Amniotic stem cell (primary cell): Measurements from ENCODE around the gene MACROH2A1.

ENCODE experiments used
- DNase-seq: peaks from one replicate; lab custom pipeline; 2025; lab: John Stamatoyannopoulos, UW

Gene MACROH2A1

DNA sequence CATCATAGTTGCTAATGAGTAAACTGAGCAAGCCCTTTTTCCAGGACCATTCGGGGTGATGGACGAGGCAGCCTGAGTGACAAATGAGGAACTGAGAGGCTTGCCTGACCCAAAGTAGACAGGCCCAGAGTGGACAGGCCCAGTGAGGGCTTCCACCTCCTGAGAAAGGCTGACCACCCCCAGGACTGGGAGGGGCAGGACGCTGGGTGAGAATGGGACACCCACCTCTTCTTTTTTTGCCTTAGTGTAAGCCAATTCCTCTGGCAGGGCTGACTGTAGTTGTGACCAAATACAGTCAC is 68.3 kb downstream of the MACROH2A1 start:
- DNase-seq: no peak

DNA sequence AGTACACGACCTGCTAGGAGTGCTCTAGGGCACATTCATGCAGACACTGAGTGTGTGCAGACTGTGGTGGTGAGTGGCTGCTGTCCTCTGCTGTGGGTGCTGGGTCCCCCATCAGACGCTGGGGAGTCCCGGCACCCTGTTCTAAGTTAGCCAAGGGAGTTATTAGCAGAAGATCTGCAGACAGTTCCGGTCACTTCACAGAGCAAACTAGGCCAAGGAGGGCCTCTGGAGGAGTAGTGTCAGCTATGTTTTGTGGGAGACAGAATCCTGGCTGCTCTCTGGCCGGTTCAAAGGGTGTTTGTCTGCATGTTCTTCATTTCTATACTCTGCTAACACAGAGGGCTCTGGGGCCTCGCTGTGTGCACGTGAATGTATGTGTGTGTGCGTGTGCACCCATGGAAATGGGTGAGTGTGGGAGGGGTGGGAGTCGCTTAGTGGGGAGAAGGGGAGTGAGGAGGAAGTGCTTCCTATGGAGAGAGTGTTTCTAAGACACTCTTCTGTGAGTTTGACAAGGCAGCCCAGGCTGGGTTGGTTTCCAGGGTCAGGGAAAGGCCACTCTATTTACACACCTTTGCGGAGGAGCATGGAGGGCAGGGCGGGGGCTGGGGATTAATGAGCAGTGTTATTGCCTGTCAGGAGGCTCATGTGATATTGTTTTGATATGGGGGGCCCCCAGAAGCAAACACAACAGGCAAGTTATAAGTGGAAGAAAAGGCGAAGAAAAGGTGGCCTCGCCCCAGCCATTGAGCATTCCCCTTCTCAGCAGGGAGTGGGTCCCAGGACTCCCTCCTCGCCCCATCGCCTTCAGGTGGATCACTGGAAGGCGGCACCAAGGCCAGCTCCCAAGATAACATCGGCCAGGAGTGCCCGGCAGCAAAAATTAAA is 68.9 kb downstream of the MACROH2A1 start:
- no peak for DNase-seq

- DNase-seq: no peak
Observed at GRCh38 chr5:135329066-135329912, 69.7 kb downstream of the MACROH2A1 start.

- DNase-seq: no peak
Observed at GRCh38 chr5:135328128-135328687, 70.8 kb downstream of the MACROH2A1 start.

GRCh38 chr5:135327429-135328127 is 71.5 kb downstream of the MACROH2A1 start:
- DNase-seq: no peak

- DNase-seq: no peak
Observed at GRCh38 chr5:135326296-135327254, 72.5 kb downstream of the MACROH2A1 start.

- no peak for DNase-seq
Observed at GRCh38 chr5:135324897-135325650, 74.0 kb downstream of the MACROH2A1 start.

DNA sequence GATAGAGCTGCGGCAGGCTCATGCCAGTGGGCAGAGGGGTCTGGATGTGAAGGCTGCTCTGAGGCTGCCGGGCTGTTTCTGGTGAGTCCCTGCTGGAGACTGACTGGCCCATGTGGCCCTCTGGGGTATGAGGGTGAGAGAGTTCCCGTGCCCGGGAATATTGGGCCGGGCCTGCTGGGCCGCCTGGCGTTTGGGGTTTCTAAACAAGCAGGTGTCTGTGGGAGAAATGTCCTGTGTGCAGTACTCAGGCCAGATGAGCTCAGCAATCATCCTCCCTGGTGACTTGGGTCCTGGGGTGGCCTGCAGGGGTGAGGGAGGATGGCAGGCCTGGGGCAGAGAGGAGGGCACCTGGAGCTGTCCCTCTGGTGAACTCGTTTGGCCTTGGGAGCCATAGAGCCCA is 74.9 kb downstream of the MACROH2A1 start:
- DNase-seq: no peak

- no peak for DNase-seq
Observed at GRCh38 chr5:135323701-135324132, 75.3 kb downstream of the MACROH2A1 start.

GRCh38 chr5:135323227-135323626 is 75.8 kb downstream of the MACROH2A1 start:
- DNase-seq: no peak

DNA sequence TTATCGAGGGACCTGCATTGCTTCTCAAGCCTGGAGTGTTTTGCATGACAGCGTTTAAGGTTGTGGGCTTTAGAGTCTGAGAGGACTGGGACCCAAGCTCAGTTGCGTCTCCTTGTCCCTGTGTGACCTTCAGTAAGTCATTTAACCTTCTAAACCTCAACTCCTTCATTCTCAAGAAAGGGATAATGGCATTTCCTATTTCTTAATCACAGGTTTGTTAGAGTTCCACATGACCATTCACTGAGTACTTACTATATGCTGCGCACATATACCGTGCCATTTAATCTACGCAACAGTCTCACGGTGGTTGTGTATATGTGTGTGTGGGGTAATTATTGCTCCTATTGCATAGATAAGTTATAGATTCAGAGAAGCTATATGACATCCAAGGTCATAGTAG is 76.3 kb downstream of the MACROH2A1 start:
- no peak for DNase-seq

GRCh38 chr5:135322271-135322670 is 76.8 kb downstream of the MACROH2A1 start:
- no peak for DNase-seq

DNA sequence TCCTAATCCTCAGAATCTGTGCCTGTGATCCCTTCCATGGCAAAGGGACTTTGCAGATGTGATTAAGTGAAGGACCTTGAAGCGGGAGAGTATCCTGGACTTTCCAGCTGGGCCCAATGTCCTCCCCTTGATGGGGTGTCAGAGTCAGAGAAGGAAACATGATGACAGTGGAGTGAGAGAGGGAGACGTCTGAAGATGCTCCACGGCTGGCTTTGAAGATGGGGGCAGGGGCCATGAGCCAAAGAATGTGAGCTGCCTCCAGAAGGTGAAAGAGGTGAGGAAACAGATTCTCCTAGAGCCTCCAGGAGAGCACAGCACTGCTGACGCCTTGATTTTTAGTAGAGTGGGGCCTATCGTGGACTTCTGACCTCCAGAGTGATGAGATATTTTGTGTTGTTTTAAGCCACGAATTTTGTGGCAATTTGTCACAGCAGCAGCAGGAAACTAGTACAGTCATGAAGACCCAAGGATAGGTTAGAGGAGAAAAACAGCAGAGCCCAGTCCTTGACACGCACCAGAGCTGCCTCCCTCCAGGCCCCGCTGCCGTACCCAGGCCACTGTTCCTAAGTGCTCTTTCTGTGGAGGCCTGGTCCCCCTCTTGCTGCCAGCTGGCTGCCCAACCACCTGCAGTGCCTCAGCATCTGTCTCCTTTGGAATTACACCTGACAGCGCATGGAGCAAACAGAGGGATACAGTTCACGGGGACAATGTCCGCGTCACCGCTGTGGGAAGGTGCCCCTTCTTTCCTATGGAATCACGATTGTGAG is 78.1 kb downstream of the MACROH2A1 start:
- DNase-seq: no peak

GRCh38 chr5:135319928-135320606 is 79.0 kb downstream of the MACROH2A1 start:
- no peak for DNase-seq

- no peak for DNase-seq
Observed at GRCh38 chr5:135319458-135319857, 79.6 kb downstream of the MACROH2A1 start.

GRCh38 chr5:135318924-135319323 is 80.1 kb downstream of the MACROH2A1 start:
- DNase-seq: no peak

DNA sequence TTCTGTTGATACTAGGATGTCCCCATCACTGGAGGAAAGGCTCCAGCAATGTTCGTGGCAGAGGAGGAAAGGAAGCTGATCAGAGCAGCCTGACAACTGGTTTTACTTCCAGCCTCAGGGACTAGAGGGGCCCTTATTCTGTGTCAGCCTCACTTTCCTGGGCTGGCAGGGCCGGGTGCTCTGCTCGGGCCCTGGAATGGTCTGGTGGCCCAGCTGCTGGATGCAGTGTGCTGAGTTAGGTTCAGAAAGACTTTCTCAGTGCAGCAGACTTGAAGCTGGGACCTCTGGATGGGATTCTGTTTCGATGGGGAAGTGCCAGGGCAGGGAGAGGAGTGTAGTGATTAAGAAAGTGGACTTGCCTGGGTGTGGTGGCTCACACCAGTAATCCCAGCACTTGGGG is 81.0 kb downstream of the MACROH2A1 start:
- no peak for DNase-seq

DNA sequence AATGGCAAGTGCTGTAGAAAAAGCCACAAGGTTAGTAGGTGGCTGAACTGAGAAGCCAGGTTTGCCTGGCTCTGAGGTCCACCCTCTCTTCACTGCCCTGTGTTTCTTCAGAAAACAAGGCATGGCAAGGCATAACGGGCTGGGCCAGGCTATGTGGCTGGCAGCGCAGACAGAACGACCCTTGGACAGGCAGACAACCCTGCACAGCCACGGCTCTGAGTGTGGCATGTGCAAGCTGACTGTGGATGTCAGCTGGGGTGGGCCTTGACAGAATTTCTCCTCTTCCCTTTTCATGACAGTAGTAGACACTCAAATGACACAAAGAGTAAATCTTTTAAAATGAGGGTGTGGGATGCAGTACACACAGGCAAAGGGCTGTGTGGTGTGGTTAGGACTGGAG is 81.7 kb downstream of the MACROH2A1 start:
- no peak for DNase-seq

DNA sequence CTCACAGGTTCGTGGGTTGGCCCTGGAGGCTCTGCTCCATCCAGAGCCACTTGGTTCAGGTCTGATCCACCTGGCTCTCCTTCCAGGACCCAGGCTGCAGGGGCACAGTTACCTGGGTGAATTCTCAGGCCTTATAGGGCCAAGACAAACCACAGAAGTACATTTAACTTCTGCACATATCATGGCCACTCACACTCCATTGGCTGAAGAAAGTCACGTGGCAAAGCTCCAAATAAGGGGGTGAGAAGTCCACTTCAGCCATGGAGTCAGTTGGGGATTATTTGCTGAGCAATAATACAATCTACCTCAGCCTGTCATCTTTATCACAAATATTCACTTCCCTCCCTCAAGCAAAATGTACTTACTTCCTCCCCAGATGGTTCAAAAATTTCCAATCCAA is 83.6 kb downstream of the MACROH2A1 start:
- no peak for DNase-seq
